HTERT RPE-1 (cell line): ENCODE measurements around the gene CREB3.

Experiments used
- in situ Hi-C: fragments of 300-500 bp; cut with MboI; formaldehyde crosslinking; loops from 4 replicates; pipeline ENCODE4 v1.14.3; 2020; ENCODE audit warnings: low sequenced_read_pairs

The CREB3 gene, protein sequence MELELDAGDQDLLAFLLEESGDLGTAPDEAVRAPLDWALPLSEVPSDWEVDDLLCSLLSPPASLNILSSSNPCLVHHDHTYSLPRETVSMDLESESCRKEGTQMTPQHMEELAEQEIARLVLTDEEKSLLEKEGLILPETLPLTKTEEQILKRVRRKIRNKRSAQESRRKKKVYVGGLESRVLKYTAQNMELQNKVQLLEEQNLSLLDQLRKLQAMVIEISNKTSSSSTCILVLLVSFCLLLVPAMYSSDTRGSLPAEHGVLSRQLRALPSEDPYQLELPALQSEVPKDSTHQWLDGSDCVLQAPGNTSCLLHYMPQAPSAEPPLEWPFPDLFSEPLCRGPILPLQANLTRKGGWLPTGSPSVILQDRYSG

DNA sequence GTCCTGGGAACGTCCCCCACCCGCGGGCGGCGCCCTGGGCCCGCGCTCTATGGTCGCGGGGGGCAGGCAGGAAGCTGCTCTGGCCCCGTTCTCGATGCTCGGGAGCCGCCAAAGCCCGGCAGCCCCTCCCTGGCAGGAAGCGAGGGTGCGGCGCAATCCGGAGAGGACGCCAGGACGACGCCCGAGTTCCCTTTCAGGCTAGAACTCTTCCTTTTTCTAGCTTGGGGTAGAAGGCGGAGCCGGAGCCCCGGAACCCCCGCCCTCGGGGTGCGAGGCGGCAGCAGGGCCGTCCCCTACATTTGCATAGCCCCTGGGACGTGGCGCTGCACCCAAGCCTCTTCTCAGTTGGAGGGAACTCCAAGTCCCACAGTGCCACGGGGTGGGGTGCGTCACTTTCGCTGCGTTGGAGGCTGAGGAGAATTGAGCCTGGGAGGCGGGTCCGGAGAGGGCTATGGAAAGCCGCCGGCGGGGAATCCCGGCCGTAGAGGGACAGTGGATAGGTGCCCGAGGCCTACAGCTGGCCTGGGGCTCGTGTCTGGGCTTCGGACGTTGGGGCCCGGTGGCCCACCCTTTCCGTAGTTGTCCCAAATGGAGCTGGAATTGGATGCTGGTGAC is at the start of gene CREB3, which contains the start of gene TLN1:
TSS of gene CREB3 (plus strand) at position 482 of the 615 bp plus-strand sequence. CDS start at position 589, 107 bp downstream.
TSS of gene TLN1 (minus strand) at position 11 of the 615 bp plus-strand sequence. CDS start 6,501 bp downstream, outside the sequence.
- in situ Hi-C loops: no loop called here

DNA sequence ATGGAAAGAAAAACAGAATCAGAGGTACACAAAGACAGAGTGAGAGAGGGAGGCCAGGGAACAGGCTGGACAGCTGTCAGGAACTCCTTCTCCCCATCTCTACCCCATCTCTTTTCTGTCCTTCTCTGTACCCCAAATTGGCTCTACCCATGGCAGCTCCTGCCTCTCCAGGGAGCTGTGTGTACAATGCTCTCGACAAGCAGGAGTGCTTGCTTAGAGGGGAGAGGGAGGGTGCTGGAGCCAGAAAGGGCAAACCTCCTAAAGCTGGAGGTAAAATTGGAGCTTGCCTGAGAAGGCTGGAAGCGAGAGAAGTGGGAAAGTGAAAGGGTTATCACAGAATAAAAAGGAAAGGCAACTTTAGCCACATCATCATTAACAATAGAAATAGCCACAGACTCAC is 49.1 kb upstream of the CREB3 start:
- in situ Hi-C loops: no loop called here

DNA sequence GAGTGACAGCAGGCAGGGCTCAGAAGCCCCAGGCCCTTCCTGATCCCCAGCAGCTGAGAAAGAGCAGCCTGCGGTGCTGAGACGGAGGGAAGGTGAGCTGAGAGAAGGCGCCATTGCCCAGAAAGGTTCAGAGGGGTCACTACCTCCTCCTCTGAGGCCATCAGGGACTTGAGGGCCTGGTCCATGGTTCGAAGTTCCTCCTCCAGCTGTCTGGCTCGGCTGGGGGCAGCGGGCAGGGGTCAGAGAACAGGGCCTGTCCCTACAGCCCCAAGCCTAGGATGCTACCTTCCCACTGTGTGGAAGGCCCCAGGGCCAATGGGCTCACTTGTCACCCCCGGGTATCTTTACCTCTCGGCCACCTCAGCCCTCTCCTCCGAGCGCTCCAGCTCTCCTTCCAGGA is 47.5 kb upstream of the CREB3 start:
- in situ Hi-C loops: no loop called here

DNA sequence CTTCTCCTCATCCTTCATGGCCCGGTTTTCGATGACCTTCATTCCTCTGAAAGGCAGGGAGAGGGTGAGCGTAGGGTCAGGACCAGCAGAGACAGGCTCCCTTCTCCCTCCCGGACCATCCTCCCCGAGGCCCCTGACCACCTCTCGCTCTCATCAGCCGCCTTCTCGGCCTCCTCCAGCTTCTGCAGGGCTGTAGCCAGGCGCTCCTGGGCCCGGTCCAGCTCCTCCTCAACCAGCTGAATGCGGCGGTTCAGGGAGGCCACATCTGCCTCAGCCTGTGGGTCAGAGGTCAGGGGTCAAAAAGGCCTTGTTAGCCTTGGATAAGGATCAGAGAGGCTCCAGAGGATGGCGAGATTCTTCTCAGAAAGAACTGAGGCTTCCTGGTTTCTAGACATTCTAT is 47.0 kb upstream of the CREB3 start:
- in situ Hi-C loops: no loop called here

DNA sequence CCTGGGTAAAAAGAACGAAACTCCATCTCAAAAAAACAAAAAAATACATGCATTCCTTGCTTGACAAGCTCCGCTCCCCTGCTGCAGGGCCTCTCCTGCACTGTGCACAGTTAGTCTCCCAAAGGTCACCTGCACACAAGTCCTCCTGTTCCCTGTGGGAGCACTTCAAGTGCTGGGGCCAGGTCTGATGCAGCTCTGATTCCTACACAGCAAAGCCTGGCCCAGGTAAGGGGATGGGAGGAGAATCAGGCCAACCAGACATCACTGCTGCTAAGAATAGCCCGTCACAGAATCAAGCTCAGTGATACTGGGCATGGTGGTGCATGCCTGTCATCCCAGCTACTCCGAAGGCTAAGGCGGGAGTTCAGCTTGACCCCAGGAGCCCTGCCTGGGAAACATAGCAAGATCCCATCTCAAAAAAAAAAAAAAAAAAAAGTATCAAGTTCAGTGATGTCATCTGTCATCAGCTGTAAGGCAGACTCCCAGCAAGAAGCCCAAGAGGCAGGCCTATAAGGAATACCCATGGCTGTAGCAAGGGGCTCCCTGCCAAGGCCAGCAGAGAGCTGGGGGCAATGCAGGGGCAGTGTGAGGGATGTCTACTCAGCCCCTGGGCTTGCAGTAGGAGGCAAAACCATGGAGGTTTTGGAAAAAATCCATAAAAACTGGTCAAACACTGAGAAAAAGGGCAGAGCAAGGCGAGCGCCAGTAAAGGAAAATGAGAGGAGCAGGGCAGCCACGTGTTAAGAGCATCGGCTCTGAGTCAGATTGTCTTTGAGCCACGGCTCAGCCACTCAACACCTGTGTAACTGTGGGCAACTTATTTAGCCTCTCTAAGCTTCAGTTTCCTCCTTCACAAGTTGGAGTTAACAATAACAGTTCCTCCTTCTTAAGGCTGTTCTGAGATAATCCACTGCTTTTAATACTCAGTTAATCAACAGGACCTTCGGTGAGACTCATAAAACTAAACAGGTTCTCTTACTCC is 46.0 kb upstream of the CREB3 start:
- in situ Hi-C loops: no loop called here

DNA sequence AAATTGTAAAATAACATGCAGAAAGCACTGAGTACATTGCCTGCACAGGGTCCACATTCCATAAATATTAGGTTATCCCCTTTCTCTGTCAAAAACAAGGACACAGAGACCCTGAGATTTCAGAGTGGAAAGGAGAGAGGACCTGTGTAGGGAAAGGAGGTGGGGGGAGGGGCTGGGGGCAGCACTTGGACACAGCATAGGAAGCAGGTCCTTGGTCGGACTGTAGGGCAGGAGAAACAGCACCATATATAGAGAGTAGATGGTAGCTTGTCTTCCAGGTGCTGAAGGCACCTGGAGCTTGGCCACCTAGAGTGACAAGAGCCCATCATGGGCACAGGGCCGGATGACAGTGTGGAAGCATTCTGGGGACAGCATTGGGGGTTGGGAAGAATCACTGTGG is 45.2 kb upstream of the CREB3 start:
- in situ Hi-C loops: no loop called here

DNA sequence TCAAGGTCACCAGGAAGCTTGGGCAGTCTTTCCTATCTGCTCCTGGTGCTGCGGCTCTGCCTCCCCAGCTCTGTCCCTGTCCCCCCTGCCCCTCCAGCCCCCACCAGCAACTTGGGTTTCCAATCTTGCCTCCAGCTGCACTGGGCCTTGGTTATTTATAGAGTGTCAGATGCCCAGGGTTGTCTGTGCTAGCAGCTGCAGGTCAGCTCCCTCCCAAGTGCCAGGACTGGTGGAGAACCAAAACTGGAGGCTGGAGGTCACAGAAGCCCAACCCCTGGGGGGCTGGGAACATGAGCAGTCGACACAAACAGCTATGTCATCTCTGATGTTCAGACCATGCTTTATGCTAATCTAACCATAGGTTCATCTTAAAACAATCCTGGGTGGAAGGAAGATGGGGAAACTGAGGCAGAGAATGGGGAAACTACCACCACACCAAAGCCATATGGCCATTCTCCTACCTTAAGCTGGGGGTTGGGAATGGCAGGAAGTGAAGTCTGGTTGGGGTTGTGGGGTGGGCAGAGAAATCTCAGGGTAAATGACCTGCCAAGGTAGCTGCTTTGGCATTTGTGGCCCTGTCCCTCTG is 44.4 kb upstream of the CREB3 start:
- in situ Hi-C loops: no loop called here

DNA sequence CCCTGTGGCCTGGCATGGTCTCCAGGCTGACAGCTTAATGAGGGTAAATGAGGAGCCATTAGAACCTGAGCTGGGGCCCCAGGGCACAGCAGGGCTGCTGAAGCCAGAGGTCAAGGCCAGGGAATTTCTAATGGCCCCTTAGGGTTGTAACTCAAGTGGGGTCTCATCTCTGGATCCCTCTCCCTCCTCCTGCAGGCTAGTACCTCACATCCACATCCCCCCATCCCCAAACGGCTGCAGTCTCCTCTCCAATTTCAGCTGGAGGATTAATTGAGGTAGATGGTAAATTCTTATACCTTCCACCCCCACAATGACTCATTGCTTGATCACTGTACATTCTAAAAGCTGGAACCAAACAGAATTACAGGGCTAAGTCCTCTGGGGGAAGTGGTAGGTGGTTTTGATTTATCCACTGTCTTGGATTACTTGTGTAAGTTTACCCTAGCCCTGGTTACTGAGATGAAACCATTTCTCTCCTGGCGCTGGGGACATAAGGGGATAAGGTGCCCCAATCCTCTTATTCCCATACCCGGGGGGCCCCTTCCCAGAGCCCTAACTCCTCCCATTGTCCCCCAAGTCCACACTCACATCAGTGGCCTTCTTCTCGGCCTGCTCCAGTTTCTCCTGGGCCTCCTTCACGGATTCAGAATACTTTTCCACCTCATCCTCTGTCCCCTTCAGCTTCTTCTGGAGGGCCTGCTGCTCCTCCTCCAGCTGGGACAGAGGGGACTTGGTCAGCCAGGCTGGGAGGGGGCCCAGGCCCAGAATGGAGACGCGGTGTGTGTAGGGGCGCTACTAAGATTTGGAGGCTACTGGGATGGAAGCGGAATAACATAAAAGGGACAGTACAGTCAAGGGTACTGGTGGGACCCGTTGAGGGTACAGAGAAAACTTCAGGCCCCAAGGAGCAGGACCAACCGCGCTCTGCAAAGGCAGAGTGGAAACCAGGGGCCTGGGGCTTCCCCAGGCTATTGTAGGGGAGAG is 43.6 kb upstream of the CREB3 start:
- in situ Hi-C loops: no loop called here

DNA sequence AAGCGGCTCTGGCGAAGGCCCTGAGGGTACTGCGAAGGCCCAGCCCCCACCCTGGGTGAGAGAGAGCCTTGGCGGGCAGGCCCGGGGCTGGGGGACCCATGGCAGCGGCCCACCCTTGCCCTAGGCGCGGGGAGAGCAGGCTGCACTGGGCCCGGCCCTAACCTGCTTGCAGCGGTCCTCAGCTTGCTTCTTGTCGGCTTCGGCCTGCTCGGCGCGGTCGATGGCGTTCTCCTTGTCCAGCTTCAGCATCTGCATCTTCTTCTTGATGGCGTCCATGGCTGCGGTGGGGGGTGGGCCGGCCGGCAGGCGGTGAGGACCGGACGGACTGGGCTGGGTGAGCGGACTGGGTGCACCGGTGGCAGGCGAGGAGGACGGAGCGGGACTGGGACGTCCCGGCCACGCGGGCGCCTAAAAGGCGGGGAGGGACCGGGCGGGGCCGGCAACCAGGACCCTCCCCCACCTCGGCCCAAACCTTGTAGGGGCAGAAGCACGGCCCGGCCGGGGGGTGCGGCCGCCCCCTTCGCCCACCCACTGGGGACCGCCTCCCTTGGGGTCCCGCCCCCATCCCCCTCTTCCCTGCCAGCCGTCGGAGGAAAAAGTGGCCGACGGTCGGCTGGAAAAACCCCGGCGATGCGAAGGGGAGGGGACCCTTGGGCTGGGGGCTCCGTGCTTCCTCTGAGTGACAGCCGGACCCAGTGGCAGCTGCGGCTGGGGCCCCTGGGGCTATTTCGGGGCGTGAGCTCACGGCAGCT is 42.7 kb upstream of the CREB3 start, which contains the start of gene TPM2:
TSS of gene TPM2 (minus strand) at position 384 of the 752 bp plus-strand sequence. CDS start at position 276, 108 bp downstream.
- in situ Hi-C loops: no loop called here

DNA sequence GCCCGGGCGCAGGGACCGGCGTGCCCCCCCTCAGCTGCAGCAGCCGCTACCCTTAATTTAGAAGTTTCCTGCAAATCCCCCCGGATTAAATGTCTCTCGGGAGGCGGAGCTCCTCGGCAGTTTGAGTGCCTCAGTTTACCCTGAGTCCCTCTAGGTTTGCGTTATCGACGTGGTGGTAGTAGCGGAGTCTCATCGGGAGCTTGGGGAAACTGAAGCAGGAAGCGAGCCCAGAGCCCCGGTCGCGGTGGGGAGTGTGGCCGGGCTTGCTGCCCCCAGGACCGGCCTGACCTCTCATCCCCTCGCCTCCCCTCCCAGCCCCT is 42.2 kb upstream of the CREB3 start:
- in situ Hi-C loops: no loop called here

DNA sequence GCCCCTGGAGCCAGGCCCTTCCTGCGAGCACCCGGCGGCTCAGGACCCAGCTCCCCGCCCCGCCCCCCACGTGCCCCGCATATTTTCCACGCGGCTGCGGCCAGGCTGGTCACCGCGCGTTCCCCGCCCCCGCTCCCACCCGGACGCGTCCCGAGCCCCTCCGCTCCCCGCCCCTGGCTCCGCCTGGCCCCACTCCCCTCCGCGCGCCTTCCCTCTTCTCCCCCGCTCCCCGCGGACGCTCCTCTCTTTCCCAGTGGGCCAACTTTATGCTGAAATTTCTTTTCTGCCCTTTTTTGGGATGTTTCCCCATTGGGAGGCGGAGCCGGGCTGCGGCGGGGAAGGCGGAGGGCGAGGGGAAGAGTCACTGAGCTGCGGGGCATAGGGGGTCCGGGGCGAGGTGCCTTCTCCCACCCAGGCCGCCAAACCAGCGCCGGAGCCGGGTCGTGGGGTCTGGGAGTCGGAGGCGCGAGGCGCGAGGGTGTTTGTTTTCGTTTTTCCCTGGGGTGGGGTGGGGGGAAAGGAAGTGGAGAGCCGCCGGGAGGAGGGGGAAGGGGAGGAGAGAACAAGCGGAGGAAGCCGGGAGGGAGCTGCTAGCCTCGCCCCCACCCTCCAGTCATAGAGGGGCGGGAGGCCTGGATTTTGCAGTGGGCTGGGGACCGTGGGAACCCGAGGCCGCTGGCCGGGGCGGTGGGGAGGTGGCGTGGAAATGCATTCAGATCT is 41.7 kb upstream of the CREB3 start:
- in situ Hi-C loops: no loop called here

DNA sequence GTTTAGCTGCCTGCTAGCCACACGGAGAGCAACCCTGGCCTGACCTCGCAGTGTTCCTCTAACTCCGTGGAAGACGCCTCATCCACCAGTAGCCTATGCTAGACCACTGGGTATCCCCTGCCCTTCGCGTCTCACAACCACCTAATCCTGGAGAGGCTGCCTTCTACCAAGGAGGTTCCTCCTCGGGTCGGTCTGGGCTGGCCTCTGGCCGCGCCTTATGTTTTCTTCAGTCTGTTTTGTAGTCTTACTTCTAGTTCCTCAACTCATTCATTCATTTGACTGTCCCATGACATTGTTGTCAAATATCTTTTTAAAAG is 41.2 kb upstream of the CREB3 start:
- in situ Hi-C loops: no loop called here

DNA sequence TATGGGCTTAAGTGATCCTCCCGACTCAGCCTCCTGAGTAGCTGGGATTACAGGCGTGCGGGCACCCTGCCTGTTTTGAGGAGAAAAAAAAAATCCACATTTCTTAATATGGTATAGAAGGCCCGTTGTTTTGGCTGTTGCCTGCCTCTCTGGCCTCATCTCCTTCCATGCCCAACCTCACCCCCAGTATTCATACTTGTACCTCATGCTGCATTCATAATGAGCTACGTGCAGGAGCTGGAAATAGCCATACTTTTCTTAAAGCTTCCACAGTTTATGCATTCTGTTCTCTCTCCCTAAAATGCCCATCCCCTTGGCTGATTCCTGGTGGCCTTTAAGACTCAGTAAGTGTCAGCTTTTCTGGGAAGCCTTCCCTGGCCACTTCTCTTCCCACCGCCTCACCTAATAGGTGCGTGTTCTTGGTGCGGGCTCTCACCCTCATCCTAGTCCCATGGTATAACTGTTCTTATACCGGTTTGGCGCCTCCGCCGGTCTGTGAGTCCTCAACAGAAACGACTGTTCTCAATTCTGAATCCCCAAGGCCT is 40.6 kb upstream of the CREB3 start:
- in situ Hi-C loops: no loop called here

DNA sequence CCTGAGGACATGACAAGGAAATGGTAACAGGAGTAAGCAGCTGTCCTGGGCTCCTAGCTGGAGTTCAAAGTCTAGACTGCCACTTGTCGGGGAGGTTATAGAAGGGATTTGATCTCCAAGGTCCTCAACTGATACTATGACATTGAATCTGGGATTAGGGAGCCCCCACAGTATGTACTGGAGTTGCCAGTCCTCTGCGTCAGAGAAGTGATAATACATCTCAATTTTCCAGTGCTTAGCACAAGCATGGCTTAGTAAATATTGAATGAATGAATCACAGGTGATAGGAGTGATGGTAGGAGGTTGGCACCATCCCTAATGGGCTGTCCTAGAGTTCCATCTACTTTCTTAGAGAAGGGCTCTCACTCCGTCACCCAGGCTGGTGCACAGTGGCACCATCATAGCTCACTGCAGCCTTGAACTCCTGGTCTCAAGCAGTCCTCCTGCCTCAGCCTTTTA is 36.5 kb upstream of the CREB3 start:
- in situ Hi-C loops: no loop called here

DNA sequence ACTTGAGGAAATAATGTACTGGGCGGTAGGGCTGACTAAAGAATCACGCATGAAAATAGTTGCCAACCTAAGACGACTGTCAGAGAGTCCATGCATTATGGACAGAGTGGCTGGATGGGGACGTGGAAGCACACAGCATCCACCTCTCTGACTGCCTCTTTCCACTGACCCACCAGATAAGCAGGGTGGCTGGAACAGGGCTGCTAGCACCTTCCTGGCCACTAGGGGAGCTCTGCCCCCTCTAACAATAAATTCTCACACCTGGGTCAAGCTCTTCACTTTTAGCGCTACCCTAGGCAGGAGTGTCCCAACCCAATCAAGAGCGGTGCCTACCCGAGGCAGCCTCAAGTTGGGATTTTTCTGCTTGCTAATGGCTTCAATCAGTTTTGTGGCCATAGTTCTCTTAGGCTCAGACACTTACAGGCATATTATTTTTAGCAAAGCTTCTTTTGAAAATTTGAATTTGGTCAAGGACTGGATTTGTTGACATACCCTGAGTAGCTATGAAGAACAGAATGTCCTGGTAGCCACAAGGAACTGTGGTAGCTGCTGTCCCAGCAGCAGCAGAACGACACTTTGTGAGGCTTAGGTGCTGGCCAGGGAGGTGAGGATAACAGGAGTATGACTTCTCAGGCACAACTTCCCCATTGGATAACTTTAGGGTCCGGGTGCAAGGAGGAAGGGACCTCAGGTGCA is 35.8 kb upstream of the CREB3 start:
- in situ Hi-C loops: no loop called here

DNA sequence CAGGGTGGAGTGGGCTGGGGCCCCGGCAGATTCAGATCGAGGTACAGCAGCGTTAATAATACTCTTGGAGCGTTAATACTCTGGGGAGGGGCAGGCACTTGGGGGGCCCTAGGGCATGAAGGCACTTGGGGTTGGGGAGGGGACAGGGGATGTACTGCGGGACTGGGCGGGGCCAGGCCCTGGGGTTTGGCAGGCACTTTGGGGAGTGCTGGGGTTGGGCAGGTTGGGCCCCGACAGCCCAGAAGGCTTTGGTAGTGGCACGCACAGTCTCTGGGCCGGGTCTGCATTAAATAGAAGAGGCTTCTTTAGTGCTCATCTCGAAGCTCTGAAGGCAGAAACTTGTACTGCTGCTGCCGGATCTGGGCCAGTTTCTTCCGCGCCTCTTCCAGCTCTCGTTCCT is 35.0 kb upstream of the CREB3 start:
- in situ Hi-C loops: no loop called here

DNA sequence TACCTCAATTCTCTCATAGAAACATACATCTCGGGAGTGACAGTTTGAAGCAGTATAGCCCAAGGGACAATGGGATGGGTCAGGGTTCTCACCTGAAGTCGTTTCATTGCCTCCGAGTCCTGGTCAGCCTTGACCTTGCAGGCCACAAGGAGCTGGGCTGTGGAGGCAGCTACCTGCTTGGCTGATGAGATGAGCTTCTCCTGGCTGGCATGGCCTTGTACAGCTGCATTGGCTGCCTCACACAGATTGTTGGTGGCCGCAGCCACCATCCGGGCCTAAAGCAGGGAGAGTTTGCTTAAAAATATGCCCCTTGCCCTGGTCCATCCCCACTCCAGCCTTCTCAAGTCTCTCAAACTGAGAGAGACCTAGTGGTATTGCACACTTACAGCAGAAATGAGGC is 34.2 kb upstream of the CREB3 start:
- in situ Hi-C loops: no loop called here

DNA sequence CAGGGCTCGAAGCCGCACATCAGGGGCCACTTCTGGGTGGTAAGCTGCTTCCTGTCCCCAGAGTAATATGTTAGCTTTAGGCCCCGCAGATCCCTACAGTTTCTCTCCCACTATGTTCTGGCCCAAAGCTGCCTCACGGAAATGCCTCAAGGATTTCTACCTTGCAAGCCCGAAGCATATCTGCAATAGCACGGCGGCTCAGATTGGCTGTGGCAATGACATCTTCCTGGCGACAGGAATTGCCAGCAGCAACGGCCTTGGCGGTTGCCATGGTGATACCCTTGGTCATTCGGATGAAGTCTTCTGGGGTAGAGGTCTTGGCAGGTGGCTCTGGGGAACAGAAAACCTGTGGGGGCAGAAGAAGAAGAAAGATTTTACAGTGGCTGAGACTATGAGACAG is 32.4 kb upstream of the CREB3 start:
- in situ Hi-C loops: no loop called here
